ENCODE results near the gene PSTK. TPM values are rescaled to one million over a fixed set of nuclear protein-coding genes. Genes with fewer than 3 reads are reported as not detected.

The PSTK gene
- total RNA-seq, 2 donors from 2014 or later = 6.5 to 7.1 TPM

DNA sequence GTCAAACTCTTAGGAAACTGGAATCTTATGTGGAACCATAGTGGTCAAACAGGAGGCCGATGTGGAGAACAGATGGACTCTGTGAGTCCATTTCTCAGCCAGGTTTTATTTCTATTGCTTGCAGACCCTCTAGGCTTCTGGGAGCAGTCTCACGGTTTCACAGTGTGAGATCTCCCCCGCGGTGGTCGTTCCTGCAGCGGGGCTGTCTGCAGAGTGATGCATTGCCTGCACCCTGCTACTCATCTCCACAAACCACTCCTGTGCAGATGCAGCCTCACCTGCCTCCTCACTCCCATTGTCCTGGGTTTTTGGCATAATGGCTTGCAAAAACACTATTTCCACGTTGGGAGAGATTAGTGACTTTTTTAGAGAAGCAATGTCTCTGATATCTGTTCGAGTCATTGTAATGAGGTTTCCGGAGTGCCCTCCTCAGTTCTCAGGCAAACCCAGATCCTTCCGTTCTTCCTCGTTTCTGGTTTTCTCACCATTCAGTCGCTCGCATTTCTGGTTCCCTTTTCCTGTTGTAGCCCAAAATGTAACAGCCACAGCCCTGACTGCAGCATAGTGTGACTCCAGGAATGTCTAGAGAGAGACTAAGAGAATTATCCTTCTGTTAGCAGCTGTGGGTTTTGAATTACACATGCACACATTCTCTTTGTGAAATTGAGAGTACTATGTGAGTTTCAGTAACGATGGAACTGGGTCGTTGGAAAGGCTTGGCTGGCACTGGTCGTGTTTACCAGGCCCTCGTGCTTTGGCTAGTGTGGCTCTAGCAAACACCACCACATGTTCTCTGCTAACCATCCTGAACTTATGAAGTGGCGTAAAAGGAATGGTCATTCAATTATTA, 58.8 kb downstream of the PSTK start:
- Mint-ChIP-seq H3K27ac (no peak overlapping the region), H3K36me3 (ENCODE audit: insufficient read depth in 2 of 2) (peaks cover 2 to 5% of the 10 kb centered on the region in 2 donors), H3K4me1 (ENCODE audit: low read depth) (peaks cover 6% of the 10 kb centered on the region), H3K27me3 (ENCODE audit: low read depth) (no peaks in the 10 kb centered on the region), H3K4me3 (no peak overlapping the region), H3K9me3 (no peaks in the 10 kb centered on the region)
- DNase-seq (no peak), ATAC-seq (replicated peaks in 1 of 2) (no peak)

DNA sequence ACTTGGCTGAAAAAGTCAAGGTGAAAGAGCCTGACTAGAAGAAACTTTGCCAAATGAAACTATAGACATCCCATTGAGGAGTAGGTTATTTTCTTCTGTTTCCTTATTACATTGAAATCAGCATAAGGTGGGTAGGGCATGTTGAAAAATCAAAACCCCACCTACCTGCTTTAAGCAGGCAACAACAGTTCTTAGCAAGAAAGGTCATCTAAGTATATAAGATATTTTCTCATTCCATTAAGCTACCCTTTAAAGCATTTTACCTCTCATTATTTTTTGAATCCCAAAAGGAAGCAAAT, 59.4 kb downstream of the PSTK start:
- Mint-ChIP-seq H3K9me3 (no peaks in the 10 kb centered on the region), H3K4me1 (ENCODE audit: low read depth) (peaks cover 6% of the 10 kb centered on the region), H3K27me3 (ENCODE audit: low read depth) (no peaks in the 10 kb centered on the region), H3K4me3 (no peak overlapping the region), H3K27ac (no peak overlapping the region), H3K36me3 (ENCODE audit: insufficient read depth in 2 of 2) (peaks cover 2 to 5% of the 10 kb centered on the region in 2 donors)
- DNase-seq (no peak), ATAC-seq (replicated peaks in 1 of 2) (no peak)

Other genes starting within 250 kb of the PSTK start
- gene CUZD1, start 134.5 kb upstream of the PSTK start, total RNA-seq = 1 to 10 TPM; 1.5 to 1.7 TPM
- 10 to 100 TPM; 38.1 to 42.2 TPM for gene FAM24B, start 100.8 kb upstream of the PSTK start, total RNA-seq
- gene FAM24A, start 69.8 kb upstream of the PSTK start, total RNA-seq = not detected
- 10 to 100 TPM; 11.6 to 11.8 TPM for gene C10orf88, start 26.2 kb upstream of the PSTK start, total RNA-seq
- 10 to 100 TPM; 13.2 to 15.2 TPM for gene IKZF5, start 28.4 kb downstream of the PSTK start, total RNA-seq
- 10 to 100 TPM; 24.4 to 29.8 TPM for gene ACADSB, start 28.6 kb downstream of the PSTK start, total RNA-seq
- gene HMX3, start 155.6 kb downstream of the PSTK start, total RNA-seq = 1 to 10 TPM; 1.2 to 2.0 TPM
- 1 to 10 TPM in 1 of 2 donors, under 1 TPM in 1; 0.58 to 1.1 TPM for gene HMX2, start 167.7 kb downstream of the PSTK start, total RNA-seq
- gene BUB3, start 174.0 kb downstream of the PSTK start, total RNA-seq = 100 to 1,000 TPM; 255 TPM

Measured in activated T-cell treated with anti-CD3 and anti-CD28 coated beads, Interleukin-2, amount 50 U/mL, for 72 hours (primary cell).